GM12892 (cell line): ENCODE data around the gene SPDEF.

Source experiments
- DNase-seq: peaks from one replicate; pipeline ENCODE4 v3.0.0; 2011; ENCODE audit not compliant: insufficient read length
- FAIRE-seq: peaks from 2 replicates; lab custom pipeline; 2011; peaks lifted over from hg19 to GRCh38; lab: Jason Lieb, UNC
- POLR2A ChIP-seq: IDR thresholded peaks from 2 replicates; pipeline ENCODE4 v1.6.1; 2011; ENCODE audit warnings: low read depth, low read length, control low read depth
- POLR2AphosphoS5 ChIP-seq: IDR thresholded peaks from 2 replicates; pipeline ENCODE4 v1.6.1; 2011; ENCODE audit warnings: low read depth, low read length, control low read depth
- TAF1 ChIP-seq: IDR thresholded peaks from 2 replicates; pipeline ENCODE4 v1.6.1; 2011; ENCODE audit warnings: low read depth, mild to moderate bottlenecking, control low read depth, low read length, borderline replicate concordance

The SPDEF gene

DNA sequence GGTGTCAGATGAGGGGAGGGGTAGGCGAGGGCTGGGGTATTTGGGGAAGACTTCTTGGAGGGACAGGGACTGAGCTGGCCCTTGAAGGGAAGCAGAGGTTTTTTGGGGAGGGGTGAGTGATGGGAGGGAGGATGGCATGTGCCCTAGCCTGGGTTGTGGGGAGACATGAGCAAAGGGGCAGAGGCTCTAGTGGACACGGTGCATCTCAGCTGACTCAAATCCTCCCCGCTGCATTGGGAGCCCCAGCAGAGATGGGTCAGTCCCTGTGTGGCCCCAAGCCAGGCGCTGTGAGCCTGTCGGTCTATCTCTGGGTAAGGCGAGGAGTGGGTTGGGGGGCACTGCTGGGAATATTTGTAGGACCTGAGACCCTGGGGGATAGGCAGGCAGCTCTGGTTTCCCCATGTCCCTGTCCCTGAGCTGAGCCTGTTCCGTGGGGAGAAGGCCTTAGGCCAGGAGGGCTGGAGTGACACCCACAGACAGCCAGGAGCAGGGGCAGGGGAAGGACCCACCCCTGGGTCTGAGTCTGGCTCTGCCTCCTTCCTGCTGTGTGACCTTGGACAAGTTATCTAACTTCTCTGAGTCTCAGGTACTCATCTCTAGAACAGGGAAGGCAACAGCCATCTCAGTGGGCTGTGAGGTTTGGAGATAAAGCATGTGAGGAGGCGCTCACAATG, 36.0 kb downstream of the SPDEF start:
- TF ChIP-seq POLR2AphosphoS5: no peak
- TF ChIP-seq POLR2A: no peak
- no peak for TF ChIP-seq TAF1
- DNase-seq: no peak
- FAIRE-seq: no peak

DNA sequence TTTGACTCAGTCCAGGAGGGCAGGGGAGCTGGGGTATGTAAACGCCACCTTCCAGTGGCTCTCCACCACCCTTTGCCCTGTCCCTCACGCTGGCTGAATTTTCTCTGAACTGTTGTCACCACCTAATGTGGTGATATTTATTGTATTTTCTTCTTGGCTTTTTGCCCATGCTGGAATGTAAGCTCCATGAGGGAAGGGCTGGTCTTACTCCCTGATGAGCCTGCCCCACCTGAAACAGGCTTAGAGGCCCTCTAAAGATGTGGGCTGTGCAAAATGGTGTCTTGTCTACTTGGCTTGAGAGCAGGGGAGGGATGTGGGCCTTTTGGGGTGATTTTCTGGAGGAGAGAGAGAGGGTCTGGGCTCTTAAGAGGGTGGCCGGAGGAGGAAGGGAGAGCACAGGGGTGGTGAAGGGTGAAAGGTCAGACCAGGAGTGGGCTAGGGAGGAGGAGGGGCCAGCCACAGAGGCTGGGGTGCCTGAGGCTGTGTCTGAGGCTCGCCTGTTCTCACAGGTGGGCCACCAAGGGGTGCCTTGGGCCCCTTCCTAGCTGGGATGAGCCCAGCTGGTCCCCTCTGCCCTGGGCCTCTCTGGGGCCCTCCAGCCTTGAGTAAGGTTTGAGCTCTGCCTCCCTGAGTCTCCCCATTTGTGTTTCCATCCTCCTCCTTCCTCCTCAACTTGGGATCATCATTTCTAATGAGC, 37.3 kb downstream of the SPDEF start:
- DNase-seq (no peak), FAIRE-seq (no peak)
- no peak for TF ChIP-seq TAF1
- no peak for TF ChIP-seq POLR2AphosphoS5
- TF ChIP-seq POLR2A: no peak

DNA sequence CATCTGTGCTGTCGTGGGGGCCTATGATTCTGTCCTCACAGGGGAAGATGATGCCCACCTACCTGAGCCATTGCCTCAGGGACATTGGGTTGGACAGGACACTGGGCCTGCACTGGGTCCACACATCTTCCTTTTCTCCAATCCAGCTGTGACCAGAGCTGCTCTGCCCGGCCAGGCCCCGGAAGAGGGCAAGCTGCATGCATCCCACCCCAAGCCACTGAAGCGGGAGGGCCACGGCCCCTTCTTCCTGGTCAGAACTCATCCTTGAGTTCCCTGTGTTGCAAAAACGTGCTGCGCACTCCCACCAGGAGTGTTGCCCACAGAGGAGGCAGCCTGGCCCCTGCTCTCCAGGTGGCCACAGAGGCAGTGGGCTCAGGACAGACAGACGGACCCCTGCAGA, 38.2 kb downstream of the SPDEF start:
- DNase-seq (no peak), FAIRE-seq (no peak)
- TF ChIP-seq TAF1 (no peak), POLR2AphosphoS5 (no peak), POLR2A (no peak)

DNA sequence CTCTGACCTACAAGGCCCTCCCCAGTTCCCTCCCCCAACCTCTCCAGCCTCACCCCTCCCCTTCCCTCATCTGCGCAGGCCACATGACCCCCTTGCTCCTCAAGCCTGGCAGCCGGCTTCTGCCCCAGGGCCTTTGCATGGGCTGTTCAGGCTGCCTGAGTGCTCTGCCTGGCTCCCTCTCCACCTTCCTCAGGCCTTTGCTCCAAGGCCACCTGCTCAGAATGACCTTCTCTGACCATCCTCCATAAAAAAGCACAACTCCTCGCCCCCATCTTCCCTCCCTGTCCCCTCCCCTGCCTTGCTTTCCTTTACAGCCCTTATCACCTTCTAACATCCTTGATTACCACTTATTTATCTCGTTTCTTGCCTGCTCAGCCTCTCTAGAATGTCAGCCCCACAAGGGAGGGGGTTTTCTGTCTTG, 38.7 kb downstream of the SPDEF start:
- TF ChIP-seq POLR2A (no peak), TAF1 (no peak), POLR2AphosphoS5 (no peak)
- no peak for FAIRE-seq
- DNase-seq: no peak

DNA sequence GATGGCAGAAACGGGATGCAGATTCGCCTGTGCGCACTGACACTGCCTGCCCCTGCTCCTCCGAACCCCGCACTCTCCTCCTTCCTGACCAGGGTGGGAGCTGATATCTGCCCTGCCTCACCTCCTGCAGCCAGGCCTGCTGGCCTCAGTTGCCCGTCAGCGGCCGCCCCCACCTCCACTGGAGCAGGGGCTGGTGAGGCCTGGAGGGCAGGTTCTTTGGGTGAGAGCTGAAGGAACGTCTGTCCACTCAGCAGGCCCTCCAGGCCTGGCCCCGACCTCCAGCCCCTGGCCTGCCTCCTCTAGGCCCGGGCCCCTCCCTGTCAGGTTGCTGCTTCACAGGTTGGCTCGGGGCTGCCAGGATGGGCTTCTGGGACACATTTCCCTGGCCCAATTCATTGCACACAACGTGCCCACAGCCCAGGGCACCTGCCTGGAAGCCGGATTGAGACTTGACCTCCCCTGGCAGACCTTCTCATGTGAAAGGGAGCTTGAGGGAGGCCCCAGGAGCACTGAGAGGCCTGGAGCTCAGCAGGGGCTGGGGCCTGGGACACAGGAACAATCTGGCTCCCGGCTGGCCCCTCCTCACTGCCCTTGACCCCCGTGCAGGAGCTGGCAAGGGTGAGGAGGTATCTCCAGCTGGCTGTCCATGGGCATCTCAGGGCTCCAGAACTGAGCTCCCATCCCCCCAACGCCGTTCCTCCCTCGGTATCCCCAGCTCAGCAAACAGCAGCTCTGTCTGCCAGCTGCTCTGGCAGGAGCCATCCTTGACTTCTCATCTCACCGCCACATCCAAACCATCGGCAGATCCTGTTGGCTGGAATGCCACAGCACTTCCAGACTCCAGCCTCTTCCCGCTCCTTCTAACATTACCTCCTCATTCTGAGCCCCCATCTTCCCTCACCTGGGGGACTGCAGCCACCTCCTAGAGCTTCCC, 39.5 kb downstream of the SPDEF start:
- TF ChIP-seq POLR2A (no peak), POLR2AphosphoS5 (no peak), TAF1 (no peak)
- DNase-seq: no peak
- FAIRE-seq: no peak

DNA sequence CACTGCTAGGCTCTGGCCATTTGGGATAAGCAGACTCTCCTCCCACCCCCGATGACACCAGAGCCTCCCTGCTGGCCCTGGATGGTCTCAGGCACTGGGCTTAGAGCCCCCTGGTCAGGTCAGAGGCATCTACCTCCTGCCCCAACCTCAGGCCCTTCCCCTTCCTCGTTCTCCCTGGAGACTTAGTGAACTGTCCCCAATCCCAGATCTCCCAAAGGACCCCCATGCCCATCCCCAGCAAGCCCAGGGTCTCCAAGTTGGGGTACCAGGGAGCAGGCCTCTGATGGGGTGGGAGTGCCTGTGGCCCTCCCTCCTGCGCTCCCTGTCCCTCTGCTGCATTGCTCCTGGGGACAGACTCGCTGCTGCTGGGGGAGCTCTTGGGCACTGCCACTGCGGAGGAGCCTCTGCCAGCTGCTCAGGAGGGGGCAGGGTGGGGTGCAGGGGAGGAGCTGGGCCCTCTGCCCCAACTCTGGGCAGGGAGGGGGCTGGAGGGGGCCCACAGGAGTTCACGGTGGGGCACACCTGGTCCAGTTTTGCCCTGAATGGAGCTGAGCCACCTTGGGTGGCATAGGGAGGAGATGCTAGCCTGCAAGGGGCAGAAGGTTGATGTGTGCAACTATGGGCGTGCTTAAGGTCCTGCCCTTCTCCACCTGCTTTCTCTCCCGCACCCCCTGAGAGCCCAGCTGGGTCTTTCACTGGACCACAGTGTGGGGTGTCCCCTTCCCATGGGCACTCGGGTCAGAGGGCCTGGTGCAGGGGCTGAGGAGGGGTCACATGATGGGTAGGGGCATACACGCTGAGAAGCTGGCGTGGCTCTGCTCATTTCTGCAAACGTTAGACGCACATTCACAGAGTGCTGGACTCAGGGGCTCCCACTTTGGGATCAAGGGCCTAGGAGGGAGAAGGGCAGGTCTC, 40.4 kb downstream of the SPDEF start:
- TF ChIP-seq TAF1 (no peak), POLR2AphosphoS5 (no peak), POLR2A (no peak)
- no peak for DNase-seq
- no peak for FAIRE-seq

DNA sequence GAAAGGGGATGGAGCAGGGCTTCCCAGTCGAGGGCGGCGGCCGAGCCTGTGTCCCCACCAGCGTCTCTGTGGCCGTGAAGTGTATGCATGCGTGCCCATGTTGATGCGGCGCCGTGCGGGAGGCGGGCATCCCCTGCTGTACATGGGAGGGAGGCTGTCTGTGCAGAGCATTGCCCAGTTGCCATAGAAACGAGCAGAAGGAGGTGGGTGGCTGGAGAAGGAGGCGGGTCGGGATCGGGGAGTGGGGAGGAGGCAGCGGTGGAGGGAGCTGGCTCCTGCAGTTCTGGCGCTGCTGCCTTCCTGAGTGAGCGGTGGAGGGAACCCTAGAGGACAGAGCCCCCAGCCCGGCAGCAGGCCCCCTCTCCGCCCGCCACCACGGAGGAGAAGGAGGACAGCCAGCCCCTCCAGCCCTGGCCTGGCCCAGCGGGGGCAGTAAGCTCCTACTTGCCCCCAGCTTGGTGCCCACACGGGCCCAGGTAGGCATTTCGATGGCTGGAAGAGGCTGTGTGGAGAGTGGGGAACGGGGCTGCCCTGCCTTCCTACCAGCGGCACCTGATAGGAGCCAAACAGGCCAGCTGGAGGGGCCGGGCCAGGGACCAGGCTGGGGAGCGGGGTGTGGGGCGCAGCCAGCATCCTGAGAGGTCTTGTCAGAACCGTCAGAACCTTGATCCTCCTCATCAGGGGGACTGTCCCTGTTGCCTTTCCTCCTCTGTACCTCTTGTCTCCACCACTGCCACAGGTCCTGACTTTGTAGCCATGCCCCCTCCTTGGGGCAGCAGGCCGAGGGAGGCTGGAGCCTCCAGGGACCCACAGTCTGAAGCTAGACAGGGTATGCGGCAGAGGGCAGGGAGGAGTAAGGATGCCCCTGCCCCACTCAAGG, 41.3 kb downstream of the SPDEF start:
- TF ChIP-seq POLR2AphosphoS5 (no peak), POLR2A (no peak)
- FAIRE-seq (no peak), DNase-seq (no peak)

DNA sequence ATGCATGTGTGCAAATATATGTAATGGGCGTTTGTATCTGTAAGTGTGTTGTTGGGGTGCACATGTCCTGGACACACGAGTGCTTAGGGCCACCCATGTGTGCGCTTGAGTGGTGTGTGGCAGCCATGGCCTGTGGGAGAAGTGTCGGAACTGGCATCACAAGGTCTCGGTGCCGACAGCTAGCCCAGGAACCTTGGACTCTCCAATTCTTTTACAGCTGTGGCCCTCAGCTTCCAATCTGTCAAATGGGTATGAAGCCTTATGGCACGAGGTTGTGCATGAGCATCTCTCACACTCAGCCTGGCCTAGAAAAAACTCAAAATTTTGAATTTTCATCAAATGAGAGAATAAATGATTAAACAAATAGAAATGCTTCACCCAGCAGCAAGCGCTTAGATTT, 42.0 kb downstream of the SPDEF start:
- FAIRE-seq (no peak), DNase-seq (no peak)
- TF ChIP-seq POLR2A (no peak), TAF1 (no peak), POLR2AphosphoS5 (no peak)

DNA sequence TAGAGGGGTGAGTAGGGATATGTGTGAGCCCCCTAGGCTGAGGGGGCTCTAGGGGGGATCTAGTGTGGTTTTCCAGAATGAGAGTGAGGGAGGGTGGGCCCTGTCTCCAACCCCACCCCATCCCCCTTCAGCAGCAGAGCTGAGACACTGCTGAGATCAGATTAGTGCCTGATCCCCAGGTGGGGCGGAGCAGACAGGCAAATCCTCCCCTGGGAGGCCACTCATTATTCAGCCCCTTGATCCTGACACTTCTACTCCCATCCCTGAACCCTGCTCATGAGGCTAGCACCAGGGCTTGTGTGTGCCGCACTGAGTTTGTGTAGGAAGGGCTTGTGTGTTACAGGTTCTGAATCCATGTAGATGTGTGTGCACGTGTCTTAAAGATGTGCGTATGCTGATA, 42.5 kb downstream of the SPDEF start:
- FAIRE-seq: no peak
- TF ChIP-seq POLR2A: no peak
- no peak for TF ChIP-seq TAF1
- no peak for TF ChIP-seq POLR2AphosphoS5
- DNase-seq: no peak

DNA sequence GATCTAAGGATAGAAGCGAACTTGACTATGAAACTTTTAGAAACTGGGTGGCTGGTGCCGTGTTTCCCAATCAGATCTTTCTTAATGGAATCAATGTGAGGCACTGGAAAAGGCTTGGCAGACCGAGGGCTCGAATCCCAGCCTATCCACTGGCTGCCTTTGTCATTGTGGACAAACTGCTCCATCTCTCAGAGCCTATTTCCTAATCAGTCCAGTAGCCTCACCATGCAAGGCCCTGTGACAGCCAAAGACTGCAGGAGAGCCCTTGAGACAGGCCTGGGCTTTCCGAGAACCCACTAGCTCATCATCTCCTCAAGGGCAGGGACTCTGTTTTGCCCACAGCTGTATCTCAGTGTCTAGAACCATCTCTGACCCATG, 43.4 kb downstream of the SPDEF start:
- TF ChIP-seq POLR2A: no peak
- no peak for TF ChIP-seq TAF1
- no peak for TF ChIP-seq POLR2AphosphoS5
- DNase-seq (no peak), FAIRE-seq (no peak)
